Measurements from ENCODE around the gene KLHL40. TPM values are rescaled to one million over a fixed set of nuclear protein-coding genes. Genes with fewer than 3 reads are reported as not detected.

The KLHL40 gene
- total and polyA plus RNA-seq, 2 donors (not counting 1 experiment from before 2014, with no cell fraction given) = not detected

- Histone ChIP-seq H3K27ac (ENCODE audit: insufficient read depth, low read length) (no peak overlapping the region), H3K4me1 (ENCODE audit: control insufficient read depth, extremely low read depth, insufficient read depth, low read length) (no peaks in the 10 kb centered on the region), H3K36me3 (ENCODE audit: control insufficient read depth, insufficient read depth, low read length) (no peaks in the 10 kb centered on the region), H3K9ac (ENCODE audit: insufficient read depth, low read length) (no peak overlapping the region), H3K4me3 (replicated peaks in 1 of 4; ENCODE audit: control extremely low read depth in 1 of 4, insufficient read depth in 1 of 4, low read depth in 3 of 4, low read length in 4 of 4) (no peak overlapping the region), H3K27me3 (ENCODE audit: control insufficient read depth, insufficient read depth, low read length) (peaks cover 7% of the 10 kb centered on the region), H3K4me2 (ENCODE audit: extremely low read depth, insufficient read depth, low read length) (no peak overlapping the region), H3K79me2 (ENCODE audit: control insufficient read depth, insufficient read depth, low read length) (no peaks in the 10 kb centered on the region), H3K9me3 (ENCODE audit: control insufficient read depth, insufficient read depth, low read depth, low read length) (no peaks in the 10 kb centered on the region), H2AFZ (ENCODE audit: low read length) (no peak overlapping the region), H4K20me1 (ENCODE audit: control insufficient read depth, extremely low read depth, insufficient read depth, low read length) (no peaks in the 10 kb centered on the region)
- TF ChIP-seq CTCF (conservative IDR thresholded peaks at IDR 0.05 in 1 of 2, IDR thresholded peaks at IDR 0.05 in 1 of 2; ENCODE audit: low read depth in 1 of 2, low read length in 2 of 2) = no peak
- no peak for TF ChIP-seq EZH2 (IDR thresholded peaks at IDR 0.05; ENCODE audit: low read length, missing control alignments)
- no peak for DNase-seq (ENCODE audit: low read depth in 2 of 2)
These were observed 29.0 kb downstream of the KLHL40 start for GRCh38 chr3:42714171-42714852.

- Histone ChIP-seq H3K36me3 (ENCODE audit: control insufficient read depth, insufficient read depth, low read length) (no peaks in the 10 kb centered on the region), H3K27ac (ENCODE audit: insufficient read depth, low read length) (no peak overlapping the region), H3K4me1 (ENCODE audit: control insufficient read depth, extremely low read depth, insufficient read depth, low read length) (no peaks in the 10 kb centered on the region), H4K20me1 (ENCODE audit: control insufficient read depth, extremely low read depth, insufficient read depth, low read length) (no peaks in the 10 kb centered on the region), H3K9ac (ENCODE audit: insufficient read depth, low read length) (no peak overlapping the region), H2AFZ (ENCODE audit: low read length) (no peak overlapping the region), H3K27me3 (ENCODE audit: control insufficient read depth, insufficient read depth, low read length) (peaks cover 5% of the 10 kb centered on the region), H3K9me3 (ENCODE audit: control insufficient read depth, insufficient read depth, low read depth, low read length) (no peaks in the 10 kb centered on the region), H3K79me2 (ENCODE audit: control insufficient read depth, insufficient read depth, low read length) (no peaks in the 10 kb centered on the region), H3K4me2 (ENCODE audit: extremely low read depth, insufficient read depth, low read length) (no peak overlapping the region), H3K4me3 (replicated peaks in 1 of 4; ENCODE audit: control extremely low read depth in 1 of 4, insufficient read depth in 1 of 4, low read depth in 3 of 4, low read length in 4 of 4) (no peak overlapping the region)
- DNase-seq (ENCODE audit: low read depth in 2 of 2) = peak in 1 of 2 donors; percentile 54
- TF ChIP-seq CTCF (conservative IDR thresholded peaks at IDR 0.05 in 1 of 2, IDR thresholded peaks at IDR 0.05 in 1 of 2; ENCODE audit: low read depth in 1 of 2, low read length in 2 of 2) (no peak), EZH2 (IDR thresholded peaks at IDR 0.05; ENCODE audit: low read length, missing control alignments) (no peak)
These were observed 32.0 kb downstream of the KLHL40 start for GRCh38 chr3:42717306-42717705.

GRCh38 chr3:42718338-42718737 is 33.0 kb downstream of the KLHL40 start:
- Histone ChIP-seq H3K9me3 (ENCODE audit: control insufficient read depth, insufficient read depth, low read depth, low read length) (no peaks in the 10 kb centered on the region), H3K4me2 (ENCODE audit: extremely low read depth, insufficient read depth, low read length) (no peak overlapping the region), H3K27me3 (ENCODE audit: control insufficient read depth, insufficient read depth, low read length) (no peaks in the 10 kb centered on the region), H3K9ac (ENCODE audit: insufficient read depth, low read length) (no peak overlapping the region), H3K36me3 (ENCODE audit: control insufficient read depth, insufficient read depth, low read length) (no peaks in the 10 kb centered on the region), H3K4me3 (replicated peaks in 1 of 4; ENCODE audit: control extremely low read depth in 1 of 4, insufficient read depth in 1 of 4, low read depth in 3 of 4, low read length in 4 of 4) (no peak overlapping the region), H2AFZ (ENCODE audit: low read length) (no peak overlapping the region), H3K4me1 (ENCODE audit: control insufficient read depth, extremely low read depth, insufficient read depth, low read length) (no peaks in the 10 kb centered on the region), H3K79me2 (ENCODE audit: control insufficient read depth, insufficient read depth, low read length) (no peaks in the 10 kb centered on the region), H4K20me1 (ENCODE audit: control insufficient read depth, extremely low read depth, insufficient read depth, low read length) (no peaks in the 10 kb centered on the region), H3K27ac (ENCODE audit: insufficient read depth, low read length) (no peak overlapping the region)
- DNase-seq (ENCODE audit: low read depth in 2 of 2) = no peak
- TF ChIP-seq CTCF (conservative IDR thresholded peaks at IDR 0.05 in 1 of 2, IDR thresholded peaks at IDR 0.05 in 1 of 2; ENCODE audit: low read depth in 1 of 2, low read length in 2 of 2) (no peak), EZH2 (IDR thresholded peaks at IDR 0.05; ENCODE audit: low read length, missing control alignments) (no peak)

All from fibroblast of lung (primary cell).